Superior temporal gyrus (tissue), 1 donor: ENCODE data around the gene TIAM2.

ENCODE experiments used
- DNase-seq: peaks from one replicate; pipeline ENCODE4 v3.0.0-alpha.2; 2016; ENCODE audit errors: extremely low spot score

The TIAM2 gene

DNA sequence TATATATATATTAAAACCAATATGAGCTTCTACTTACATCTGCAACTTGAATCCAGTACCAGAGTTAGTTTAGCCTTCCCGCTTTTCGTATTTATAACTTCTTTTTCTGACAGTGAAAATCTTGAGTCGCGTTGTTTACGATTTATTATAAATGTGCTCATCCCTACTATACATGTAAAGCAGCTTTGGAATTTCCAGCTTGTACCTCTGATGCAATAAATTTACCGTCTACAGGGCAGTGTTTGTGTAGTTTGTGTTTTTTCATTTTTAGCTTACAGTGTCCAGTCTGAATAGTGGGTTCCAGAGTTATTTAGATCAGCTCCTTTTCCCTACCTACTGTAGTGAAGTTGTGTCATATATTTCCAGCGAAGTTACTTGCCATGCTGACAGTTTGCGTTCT, 66.3 kb downstream of the TIAM2 start:
- no peak for DNase-seq

DNA sequence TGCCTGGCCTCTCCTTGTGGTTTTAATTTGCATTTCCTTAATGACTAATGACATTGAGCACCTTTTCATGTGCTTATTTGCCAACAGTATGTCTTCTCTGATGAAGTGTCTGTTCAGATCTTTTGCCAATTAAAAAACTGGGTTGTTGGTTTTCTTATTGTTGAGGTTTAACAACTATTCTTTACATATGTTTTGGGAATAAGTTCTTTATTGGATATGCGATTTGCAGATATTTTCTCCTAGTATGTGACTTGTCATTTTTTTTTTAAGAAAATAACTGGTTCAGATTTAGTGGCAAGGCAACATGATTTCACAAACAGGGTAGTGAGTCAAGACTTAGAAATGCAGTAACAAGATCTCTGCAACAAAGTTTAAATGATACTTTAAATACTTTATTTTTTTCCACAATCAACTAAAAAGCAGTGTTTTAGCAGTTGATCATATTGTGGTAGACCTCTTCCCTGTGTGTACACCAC, 67.8 kb downstream of the TIAM2 start:
- DNase-seq = no peak

DNA sequence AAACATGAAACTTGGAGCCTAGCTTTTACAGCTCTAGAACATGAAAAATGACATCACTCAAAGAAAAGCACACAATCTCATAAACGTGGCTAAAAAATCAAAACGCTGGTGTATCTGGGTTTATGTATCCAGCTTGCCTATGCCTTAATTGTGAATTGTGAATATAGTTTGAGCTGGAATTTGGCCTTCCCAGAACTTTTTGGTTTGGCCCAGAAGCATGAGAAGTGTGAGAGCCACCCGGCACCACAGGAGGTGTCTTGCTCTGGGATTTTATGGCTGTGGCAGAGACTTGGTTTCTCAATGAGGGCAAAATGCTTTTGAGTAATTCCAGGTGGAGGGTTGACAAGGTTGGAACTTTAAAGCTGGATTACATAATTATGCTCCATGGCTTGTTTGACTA, 69.2 kb downstream of the TIAM2 start:
- DNase-seq = no peak

DNA sequence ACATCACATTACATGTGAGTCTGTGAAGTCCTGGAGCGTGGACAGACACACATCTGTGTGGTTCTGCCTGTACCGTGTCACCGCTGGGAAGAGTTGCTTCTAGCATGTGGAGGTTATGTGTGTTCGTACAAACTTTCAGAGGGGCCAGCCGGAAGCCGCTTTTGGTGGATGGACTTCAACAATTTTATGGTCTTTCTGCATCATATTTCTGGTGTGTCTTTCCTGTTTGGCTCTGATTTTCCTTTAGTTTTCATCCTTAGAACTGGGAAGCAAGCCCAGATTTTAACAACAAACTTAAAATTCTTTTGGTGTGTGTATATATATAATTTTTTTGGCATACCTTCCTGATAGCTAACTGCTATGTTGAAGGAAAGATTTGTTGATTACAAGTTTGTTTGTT, 71.2 kb downstream of the TIAM2 start:
- DNase-seq = no peak

DNA sequence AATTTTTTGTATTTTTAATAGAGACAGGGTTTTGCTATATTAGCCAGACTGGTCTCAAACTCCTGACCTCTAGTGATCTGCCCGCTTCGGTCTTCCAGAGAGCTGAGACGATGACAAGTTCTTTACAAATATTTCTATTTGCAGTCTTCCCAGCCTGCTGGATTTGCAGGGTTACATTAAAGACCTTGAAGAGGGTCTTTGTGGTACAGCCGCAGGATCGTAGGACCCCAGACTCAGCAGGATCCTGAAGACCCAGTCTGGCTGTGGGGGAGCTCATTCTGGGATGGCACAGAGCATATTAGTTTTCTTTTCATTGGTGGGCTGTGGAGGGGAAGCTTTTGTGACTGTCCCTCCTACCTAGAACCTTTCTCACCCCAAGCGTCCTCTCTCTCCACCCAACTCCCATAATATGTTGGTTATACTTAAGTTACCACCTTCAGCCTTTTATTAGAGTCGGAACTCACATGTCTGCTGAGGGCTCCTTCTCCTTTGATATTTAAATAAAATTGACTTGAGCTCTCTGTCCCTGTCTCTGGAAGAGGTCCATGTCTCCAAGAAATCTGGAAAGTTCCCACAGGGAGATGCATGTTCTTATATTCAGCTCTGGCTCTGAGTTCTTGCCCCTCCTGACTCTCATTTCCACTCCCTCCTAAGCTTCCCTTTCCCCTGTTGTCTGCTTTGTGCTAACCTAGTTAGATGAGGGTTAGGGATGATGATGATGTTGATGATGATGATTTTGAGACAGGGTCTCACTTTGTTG, 72.0 kb downstream of the TIAM2 start:
- DNase-seq = no peak

DNA sequence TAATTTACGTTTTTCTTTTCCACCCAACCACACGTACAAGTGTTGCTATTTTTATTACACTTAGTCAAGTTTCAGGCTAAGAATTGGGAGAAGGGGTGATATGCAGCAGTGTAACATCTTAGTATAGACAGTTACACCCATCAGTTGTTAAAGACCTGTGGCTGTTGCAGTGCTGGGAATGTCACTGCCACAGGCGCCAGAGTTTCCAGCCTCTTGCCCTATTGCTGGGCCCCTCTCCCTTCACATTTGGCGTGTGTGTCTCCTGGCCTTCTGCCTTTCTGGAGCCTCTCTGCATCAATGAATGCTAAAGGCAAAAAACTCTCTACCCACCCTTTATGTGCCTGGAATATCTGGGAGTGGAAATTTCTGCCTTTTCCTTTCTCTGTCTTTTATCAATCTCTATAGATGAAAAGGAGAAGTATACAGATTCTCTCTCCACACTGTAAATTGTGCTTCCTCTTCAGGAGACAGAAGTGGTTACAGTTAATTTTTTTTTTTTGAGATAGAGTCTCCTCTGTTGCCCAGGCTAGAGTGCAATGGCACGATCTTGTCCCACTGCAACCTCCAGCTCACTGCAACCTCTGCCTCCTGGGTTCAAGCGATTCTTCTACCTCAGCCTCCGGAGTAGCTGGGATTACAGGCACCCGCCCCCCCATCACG, 73.0 kb downstream of the TIAM2 start:
- DNase-seq = no peak

DNA sequence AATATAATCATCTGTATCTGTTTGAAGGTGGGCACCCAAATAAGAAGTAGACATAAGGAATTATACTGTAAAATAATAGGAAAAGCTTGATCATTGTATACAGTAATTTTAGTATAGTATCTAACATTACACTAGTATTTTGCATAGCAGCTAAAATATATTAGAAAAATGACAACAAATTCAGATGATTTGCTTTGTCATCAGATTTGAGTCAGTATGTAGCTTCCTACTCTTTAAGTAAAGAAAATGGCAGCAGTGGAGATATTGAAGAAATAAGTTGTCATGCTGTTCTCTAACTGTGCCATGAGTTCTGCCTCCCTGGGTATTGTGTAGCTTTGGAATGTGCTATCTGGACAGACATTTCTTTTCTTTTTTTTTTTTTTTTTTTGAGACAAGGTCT, 74.4 kb downstream of the TIAM2 start:
- DNase-seq = no peak

DNA sequence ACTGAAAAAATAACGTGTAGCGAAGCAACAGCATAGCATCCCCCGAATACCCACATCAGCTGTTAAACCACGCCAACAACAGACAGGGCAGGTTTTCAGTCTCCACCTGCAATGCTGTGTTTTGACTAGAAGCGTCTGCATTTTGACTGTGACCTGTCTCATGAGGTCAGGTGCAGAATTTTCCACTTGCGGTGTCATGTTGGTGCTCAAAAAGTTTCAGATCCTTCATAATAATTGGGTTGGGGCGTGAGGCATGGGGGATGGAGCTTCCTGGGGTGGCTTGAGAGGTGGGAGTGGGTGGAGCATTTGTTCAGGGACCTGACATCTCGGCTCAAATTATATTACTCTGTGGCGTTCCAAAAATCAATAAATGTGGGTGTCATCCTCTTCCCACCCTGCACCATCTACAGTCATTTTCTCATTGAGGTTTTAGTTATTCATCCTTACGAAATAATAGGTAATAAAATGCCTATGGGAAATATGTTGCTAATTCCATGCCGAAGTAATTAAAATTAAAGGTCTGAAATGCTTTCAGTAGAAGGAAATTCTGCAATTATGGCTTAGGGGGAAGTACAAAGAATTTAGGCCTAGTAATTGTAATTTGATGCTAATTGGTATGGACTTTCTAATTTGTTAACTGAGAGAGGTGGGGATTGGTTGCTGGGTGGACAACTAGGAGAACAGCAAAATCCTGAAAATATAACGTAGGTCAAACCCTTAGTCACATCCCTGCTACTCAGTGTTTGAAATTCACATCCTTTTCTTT, 81.0 kb downstream of the TIAM2 start:
- no peak for DNase-seq

DNA sequence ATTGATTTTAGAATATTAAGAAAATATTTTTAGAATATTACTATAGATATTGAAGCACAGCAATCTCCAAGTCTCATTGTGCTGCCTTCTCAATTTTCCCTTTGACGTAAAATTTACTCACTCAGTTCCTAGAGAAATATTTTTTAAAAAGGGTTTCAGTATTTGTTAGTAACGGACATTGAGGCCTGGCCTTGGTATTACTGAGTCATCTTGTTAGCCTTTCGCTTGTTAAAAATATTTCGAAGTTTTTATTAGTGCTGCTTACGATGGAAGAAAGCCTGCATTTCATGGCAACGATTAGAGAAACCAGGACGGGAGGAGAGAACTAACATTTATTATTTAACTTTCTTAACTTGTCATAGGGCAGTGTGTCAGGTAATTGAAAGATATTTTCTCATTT, 82.2 kb downstream of the TIAM2 start:
- DNase-seq = no peak

DNA sequence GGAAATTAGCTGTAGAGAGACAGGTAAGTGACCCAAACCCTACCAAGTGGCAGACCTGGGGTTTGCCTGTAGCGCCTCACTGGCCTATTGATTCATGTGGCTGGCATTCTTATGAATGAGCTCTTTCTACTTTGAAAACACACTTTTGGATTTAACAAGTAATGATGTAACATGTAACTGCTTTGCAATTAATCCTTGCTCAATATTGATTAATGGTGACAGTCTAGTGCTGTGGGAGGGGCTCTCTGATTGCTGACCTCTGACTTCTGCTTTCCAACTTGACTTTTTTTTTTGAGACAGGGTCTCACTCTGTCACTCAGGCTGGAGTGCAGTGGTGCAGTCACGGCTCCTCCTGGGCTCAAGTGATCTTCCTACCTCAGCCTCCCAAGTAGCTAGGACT, 82.7 kb downstream of the TIAM2 start:
- DNase-seq = no peak

DNA sequence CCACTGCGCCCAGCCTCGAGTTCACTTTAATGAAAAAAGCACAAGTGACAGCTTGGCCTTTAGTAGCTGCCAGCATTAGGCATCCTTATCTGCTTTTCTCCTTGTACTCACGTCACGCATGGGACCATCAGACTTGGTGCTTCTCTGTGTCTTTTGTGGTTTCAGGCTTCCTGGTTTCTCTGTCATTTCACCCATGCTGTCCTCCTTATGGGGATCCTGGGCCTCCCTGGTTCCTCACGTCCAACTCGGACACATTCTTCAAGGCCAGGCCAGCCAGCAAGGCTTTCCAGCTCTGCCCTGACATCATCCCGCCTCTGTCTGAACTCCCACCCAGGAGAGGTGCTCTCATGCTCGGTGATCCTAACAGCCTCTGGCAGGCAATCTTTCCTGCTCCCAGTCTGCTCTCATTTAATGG, 83.2 kb downstream of the TIAM2 start:
- DNase-seq = no peak

DNA sequence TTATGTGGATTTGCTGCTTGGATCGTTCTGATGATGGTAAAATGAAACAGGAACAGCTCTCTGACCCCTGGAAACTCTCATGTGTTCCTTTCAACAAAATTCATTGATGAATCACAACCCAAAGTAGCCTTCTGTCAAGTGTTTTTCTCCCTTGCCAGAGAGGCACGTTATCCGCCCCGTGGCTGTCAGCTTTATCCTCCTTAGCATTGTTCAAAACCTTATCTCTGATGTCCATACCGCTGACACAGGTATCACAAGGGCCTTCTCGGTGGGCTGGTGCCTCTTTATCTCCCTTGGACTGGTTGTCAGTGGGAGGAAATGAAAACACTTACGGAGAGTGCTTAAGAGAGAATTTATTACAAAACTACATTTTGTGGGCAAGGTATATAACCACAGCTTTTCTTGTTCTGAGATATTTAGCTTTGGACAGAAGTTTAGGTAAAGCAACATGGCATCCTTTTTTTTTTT, 84.9 kb downstream of the TIAM2 start:
- no peak for DNase-seq

DNA sequence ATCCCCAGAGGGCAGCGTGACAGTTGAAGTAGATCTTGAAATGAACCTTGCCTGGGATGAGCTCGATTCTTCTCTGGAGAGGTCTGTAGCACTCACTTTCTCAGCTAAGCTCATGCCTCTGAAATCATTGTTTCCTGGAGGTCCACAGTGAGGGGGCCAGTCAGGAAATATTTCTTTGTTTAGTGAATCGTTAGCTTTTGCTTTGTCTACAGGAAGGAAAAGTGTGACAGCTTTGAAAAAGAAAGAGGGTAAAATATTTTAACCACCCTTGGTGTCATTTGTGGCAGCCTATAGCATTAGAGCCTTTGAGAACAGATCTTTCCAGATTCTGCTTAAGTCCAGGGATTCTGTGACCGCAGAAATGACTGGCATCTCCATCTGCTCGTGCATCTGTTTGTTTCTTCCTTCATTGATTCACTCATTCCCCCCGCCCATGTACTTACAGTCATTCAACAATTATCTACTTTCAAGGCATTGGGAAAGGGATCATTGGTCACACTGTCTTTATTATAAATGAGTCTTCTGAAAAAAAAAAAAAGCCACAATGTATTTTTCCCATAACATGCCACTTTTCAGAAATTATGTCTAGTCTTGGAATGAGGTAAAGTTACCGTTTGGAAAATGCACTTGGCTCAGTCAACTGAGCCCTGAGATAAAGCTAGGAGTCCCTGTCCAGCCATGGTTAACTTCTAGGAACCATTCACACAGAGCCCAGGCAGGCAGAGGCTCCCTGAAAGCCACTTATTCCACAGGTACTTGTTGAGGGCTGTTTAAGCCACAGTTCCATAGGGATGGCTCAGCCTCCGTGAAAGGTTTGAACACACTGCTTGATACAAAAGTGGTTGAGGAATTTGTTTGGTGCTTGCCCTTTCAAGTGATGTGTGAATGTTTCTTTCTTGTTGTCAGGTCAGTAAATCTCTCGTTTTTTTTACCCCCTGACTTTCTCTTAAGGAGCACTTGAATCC, 86.0 kb downstream of the TIAM2 start:
- no peak for DNase-seq

DNA sequence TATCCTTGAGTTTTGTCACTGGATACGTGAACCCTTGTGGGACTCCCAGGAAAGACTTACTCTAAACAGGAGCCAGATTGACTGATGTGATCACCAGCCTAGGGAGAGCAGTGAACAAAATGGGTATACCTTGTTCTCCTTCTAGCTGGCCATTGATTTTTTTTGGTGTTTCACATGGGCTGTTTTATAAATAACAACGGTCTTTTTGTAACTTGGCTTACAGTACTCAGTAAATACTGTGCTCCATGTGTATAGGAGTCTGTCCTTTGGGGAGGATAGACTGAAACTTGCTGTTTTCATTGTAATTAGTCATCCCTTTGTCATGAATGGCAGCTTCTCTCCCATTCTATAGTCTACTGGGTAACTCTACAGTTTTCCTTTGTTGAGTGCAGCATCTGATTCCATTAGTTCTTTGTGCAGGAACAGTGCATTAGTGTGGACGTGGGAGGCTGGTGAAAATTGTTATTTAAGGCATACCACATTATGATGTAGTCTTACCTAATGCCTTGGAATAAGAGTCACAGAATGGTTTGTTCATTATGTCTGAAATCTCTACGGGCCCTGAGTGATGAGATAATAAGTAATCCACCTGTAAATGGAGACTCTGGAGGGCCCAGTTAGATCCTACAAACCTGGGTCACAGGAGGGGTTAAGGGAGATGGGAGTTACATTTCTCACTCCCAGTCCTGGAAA, 89.5 kb downstream of the TIAM2 start:
- DNase-seq = no peak

DNA sequence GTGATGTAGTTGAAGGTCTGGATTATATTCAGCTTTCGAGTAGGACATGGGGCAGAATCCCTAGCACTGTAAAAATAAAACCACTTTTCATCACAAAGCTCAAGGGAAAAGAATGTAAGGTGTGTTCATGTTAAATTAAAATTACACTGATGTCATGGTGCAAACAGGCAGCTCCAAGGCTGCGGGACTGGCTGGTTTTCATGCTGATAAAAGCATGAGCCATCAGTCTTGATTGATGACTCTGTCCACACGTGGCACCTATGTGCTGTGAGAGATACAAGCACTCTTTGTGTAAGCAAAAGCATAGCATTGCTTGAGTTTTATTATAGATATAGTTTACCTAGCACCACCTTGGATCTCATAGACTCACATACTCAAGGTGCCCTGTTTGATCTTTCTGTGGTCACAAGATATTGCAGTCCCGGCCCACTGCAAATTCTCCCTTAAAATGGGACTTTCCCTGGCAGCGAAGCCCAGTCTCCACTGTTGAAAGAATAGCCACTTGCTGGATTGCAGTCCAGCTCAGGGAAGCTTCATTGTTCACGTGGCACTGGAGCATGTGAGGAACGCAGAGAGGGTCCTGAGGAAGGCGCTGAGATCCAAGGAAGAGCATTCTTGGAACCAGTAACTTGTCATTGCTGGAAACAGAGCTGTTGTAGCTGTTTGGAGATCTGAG, 90.6 kb downstream of the TIAM2 start:
- no peak for DNase-seq

DNA sequence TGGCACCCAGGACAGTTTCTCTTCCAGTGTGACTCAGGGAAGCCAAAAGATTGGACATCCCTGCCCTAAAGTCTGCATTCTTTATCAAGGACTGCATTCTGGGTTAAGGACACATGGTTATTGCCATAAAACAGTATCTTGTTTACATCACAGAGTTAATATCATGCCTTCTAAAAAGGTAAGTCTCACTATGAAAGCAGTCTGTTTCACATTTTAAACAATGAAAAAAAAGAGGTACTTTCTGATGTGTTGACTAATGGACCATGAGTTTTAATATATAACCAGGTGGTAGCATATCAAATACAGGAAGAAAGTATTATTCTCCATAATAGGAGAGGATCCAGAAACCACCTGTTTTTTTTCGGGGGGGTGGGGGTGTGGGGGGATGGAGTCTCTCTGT, 93.7 kb downstream of the TIAM2 start:
- no peak for DNase-seq

DNA sequence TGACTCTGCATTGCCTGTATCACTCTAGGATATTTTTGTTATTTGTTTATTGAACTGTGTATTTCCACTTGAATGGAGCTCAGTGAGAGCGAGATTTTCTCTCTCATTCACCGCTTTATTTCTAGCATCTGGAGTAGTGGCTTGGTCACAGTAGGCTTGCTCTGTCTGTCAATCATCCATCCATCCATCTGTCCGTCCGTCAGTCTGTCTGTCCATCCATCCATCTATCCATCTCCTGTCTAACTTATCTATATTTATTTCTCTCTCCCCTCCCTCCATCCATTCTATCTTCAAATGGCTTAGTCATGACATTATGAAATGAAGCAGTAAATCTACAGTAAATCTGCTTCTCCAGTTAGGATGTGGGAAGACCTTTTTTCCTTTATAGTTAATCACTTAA, 94.6 kb downstream of the TIAM2 start:
- DNase-seq = no peak

DNA sequence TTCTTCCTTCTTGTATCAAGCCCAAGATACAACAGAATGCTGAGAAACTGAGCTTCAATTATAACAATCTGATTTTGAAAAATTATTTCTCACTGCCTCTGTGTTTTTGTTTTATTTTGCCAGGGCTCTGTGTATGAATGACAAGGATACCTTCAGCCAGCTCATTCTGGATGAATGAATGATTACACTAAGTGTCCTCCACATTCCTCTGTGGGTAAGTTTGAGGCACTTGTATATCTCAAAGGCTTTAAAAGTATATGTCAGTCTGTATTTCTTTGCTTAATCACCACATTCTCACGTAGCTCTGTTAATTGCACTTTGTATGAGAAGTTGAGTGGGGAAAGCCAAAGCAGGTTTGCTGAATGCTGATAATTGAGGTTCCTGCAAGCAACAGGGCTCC, 95.1 kb downstream of the TIAM2 start:
- no peak for DNase-seq

DNA sequence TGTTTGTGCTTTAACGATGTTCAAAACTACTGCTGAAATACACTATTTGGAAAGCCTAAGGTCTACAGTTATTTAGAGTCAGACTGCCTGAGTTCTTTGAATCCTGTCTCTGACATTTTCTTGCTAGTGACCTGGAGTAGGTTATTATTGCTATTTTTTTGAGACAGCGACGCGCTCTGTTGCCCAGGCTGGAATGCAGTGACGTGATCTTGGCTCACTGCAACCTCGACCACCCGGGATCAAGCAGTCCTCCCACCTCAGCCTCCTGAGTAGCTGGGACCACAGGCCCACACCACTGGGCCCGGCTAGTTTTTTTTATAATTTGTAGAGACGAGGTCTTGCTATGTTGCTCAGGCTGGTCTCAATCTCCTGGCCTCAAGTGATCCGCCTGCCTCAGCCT, 96.6 kb downstream of the TIAM2 start:
- no peak for DNase-seq

DNA sequence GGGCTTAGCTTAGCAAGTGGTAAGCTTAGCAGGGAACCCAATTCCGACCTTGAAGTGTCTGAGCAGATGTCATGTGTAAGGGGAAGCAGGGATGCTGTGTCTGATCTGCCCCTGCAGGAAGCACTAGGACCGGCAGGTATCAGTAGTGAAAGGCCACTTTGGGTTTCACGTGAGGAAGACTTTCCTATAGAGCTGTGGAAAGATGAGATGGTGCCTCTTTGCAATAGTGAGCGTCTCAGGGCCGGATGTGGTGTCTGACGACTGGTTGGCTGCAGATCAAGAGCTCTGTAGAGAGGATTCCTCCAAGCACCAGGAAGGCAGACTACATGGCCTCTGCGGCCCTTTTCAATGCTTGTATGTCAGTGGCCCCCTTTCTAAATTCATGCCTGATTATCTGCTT, 98.3 kb downstream of the TIAM2 start:
- no peak for DNase-seq
